GM12891 (cell line): ENCODE results near the gene HSD17B3.

Source experiments
- POLR2A ChIP-seq: IDR thresholded peaks from 2 replicates; pipeline ENCODE4 v1.6.1; 2011; ENCODE audit warnings: low read depth, low read length, control low read depth
- SPI1 ChIP-seq: IDR thresholded peaks from 2 replicates; pipeline ENCODE4 v1.6.1; 2011; ENCODE audit warnings: low read depth, low read length, control low read depth

DNA sequence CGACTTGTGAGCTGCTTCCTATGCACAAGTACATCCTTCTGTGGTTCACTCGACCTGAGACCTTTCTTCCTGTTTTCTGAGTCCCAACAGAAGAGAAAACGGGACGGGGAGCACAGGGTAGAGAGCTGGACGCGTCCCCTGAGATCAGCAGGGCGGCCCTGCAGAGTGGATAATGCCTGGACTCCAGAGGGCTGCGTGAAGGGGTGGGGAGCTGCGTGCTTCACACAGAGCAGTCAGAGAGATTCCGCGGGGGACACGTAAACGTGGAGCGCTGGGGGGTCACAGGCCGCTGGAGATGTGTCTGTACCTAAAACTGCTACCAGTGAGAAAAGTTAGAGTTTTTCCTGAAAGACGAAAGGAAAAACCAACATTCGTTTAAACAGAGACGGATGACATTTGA is 46.3 kb downstream of the HSD17B3 start:
- TF ChIP-seq SPI1, result no peak
- no peak for TF ChIP-seq POLR2A
